ENCODE data around the gene NDUFV2. TPM values are rescaled to one million over a fixed set of nuclear protein-coding genes. Genes with fewer than 3 reads are reported as not detected.

Gene NDUFV2
- total RNA-seq, 5 donors from 2014 or later (not counting 1 experiment from before 2014, with no cell fraction given) = 148 to 201 (median 156) TPM

DNA sequence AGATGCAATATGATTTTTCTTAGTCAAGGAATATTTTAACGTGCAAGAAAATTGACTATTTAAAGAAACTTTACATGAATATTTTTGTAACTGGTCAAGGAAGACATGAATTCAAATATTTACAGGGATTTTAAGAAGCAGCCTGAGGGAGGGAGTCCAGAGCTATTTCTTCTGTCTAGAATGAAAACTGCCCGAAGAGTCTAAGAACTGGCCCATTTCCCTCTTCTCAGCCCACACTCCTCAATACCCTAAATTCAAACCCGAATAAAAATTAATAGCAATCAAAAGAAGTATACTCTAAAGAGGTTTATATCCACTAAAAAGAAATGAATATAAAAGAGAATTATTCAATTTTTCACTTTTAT, 6.5 kb upstream of the NDUFV2 start:
- no peak for ATAC-seq (replicated peaks in 1 of 4)
- Mint-ChIP-seq H3K36me3 (no peaks in the 10 kb centered on the region), H3K4me3 (peak overlapping the region; percentile 47 to 52 (median 49)), H3K9me3 (no peaks in the 10 kb centered on the region), H3K4me1 (peaks cover 53 to 66% (median 65%) of the 10 kb centered on the region in 3 donors), H3K27me3 (no peaks in the 10 kb centered on the region), H3K27ac (peak overlapping the region; percentile 95 to 97)
- ChIA-PET POLR2A (interaction anchor here (0.6 to 0.7 kb wide), 3 partner anchors 10 to 36 kb away, joined by 3 read pairs; no protein-coding TSS in a partner anchor), CTCF (interaction anchor here (0.7 to 1.2 kb wide), 4 partner anchors 42 to 93 kb away, joined by 3 to 5 read pairs (median 4); no protein-coding TSS in a partner anchor)
- no peaks in the 10 kb centered on the region for H3K36me3 ChIP-seq (ENCODE audit: control insufficient read depth in 2 of 2, extremely low read depth in 1 of 2, insufficient read depth in 1 of 2, low read length in 1 of 2)
- H3K27me3 ChIP-seq (replicated peaks in 1 of 2; ENCODE audit: control insufficient read depth in 2 of 2, extremely low read depth in 1 of 2, insufficient read depth in 2 of 2, low read length in 1 of 2) = no peaks in the 10 kb centered on the region
- peak overlapping the region; percentile 83 for H3K27ac ChIP-seq (ENCODE audit: low read length)
- WGBS (ENCODE audit: insufficient coverage) = no CpG with 5 or more reads among the region's 3 CpGs
- H3K4me1 ChIP-seq (ENCODE audit: control insufficient read depth in 1 of 2, extremely low read depth in 1 of 2, insufficient read depth in 2 of 2, low read length in 2 of 2) = peaks cover 16 to 30% of the 10 kb centered on the region in 2 experiments
- H3K4me3 ChIP-seq (ENCODE audit: control insufficient read depth in 1 of 2, extremely low read depth in 1 of 2, low read length in 1 of 2) = no peak overlapping the region
- no peak for DNase-seq
- H3K9me3 ChIP-seq = no peaks in the 10 kb centered on the region

DNA sequence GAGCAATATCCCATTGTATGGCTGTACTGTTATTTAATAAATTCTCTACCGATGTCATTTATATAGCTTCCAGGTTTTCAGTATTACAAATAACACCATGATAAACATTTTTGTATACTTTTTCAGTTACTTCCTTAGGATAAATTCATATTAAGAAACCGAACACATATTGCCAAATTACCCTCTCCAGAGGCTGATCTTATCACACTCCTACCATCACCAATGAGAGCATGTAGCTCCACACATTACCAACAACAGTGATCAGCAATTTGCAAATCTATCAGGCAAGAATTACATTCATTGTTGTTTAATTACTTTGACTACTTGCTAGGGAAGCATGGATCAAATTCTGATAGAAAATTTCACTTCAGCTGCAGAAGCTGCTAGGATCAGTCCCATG, 5.8 kb upstream of the NDUFV2 start:
- POLR2A ChIA-PET = interaction anchor here (0.5 to 0.7 kb wide), 5 partner anchors 11 to 54 kb away, joined by 3 read pairs; no protein-coding TSS in a partner anchor
- Mint-ChIP-seq H3K27ac (peak overlapping the region in 1 of 2 donors; percentile 37), H3K36me3 (no peaks in the 10 kb centered on the region)

GRCh38 chr18:9097349-9097748, 5.2 kb upstream of the NDUFV2 start:
- Histone ChIP-seq H3K27ac (ENCODE audit: low read length) (no peak overlapping the region), H3K27me3 (replicated peaks in 1 of 2; ENCODE audit: control insufficient read depth in 2 of 2, extremely low read depth in 1 of 2, insufficient read depth in 2 of 2, low read length in 1 of 2) (no peaks in the 10 kb centered on the region), H3K9me3 (no peaks in the 10 kb centered on the region), H3K36me3 (ENCODE audit: control insufficient read depth in 2 of 2, extremely low read depth in 1 of 2, insufficient read depth in 1 of 2, low read length in 1 of 2) (no peaks in the 10 kb centered on the region), H3K4me1 (ENCODE audit: control insufficient read depth in 1 of 2, extremely low read depth in 1 of 2, insufficient read depth in 2 of 2, low read length in 2 of 2) (peaks cover 20 to 29% of the 10 kb centered on the region in 2 experiments), H3K4me3 (ENCODE audit: control insufficient read depth in 1 of 2, extremely low read depth in 1 of 2, low read length in 1 of 2) (no peak overlapping the region)
- no CpG with 5 or more reads among the region's 2 CpGs for WGBS (ENCODE audit: insufficient coverage)
- no peaks in the 10 kb centered on the region for H3K9me3 Mint-ChIP-seq
- H3K4me1 Mint-ChIP-seq = peaks cover 50 to 63% (median 62%) of the 10 kb centered on the region in 3 donors
- ATAC-seq (replicated peaks in 1 of 4) (no peak), DNase-seq (no peak)
- peak overlapping the region in 1 of 2 donors; percentile 74 for H3K27ac Mint-ChIP-seq
- no peaks in the 10 kb centered on the region for H3K36me3 Mint-ChIP-seq
- CTCF ChIA-PET = interaction anchor here in 1 of 2 donors (0.9 kb wide), 1 partner anchor 14 kb away, joined by 3 read pairs; no protein-coding TSS in a partner anchor
- no peak overlapping the region for H3K4me3 Mint-ChIP-seq
- POLR2A ChIA-PET = interaction anchor here (0.5 to 0.7 kb wide), 3 partner anchors 12 to 145 kb away, joined by 3 to 4 read pairs (median 3); no protein-coding TSS in a partner anchor
- H3K27me3 Mint-ChIP-seq = no peaks in the 10 kb centered on the region

More for the DNA sequence above, 5.8 kb upstream of the NDUFV2 start:
- Histone ChIP-seq H3K4me3 (ENCODE audit: control insufficient read depth in 1 of 2, extremely low read depth in 1 of 2, low read length in 1 of 2) (no peak overlapping the region), H3K36me3 (ENCODE audit: control insufficient read depth in 2 of 2, extremely low read depth in 1 of 2, insufficient read depth in 1 of 2, low read length in 1 of 2) (no peaks in the 10 kb centered on the region), H3K4me1 (ENCODE audit: control insufficient read depth in 1 of 2, extremely low read depth in 1 of 2, insufficient read depth in 2 of 2, low read length in 2 of 2) (peaks cover 17 to 32% of the 10 kb centered on the region in 2 experiments), H3K27me3 (replicated peaks in 1 of 2; ENCODE audit: control insufficient read depth in 2 of 2, extremely low read depth in 1 of 2, insufficient read depth in 2 of 2, low read length in 1 of 2) (no peaks in the 10 kb centered on the region), H3K27ac (ENCODE audit: low read length) (no peak overlapping the region), H3K9me3 (no peaks in the 10 kb centered on the region)
- no peaks in the 10 kb centered on the region for H3K27me3 Mint-ChIP-seq
- ATAC-seq (replicated peaks in 1 of 4) = no peak
- no peaks in the 10 kb centered on the region for H3K9me3 Mint-ChIP-seq
- WGBS (ENCODE audit: insufficient coverage) = 100% methylated on average over 1 of the region's 2 CpGs
- CTCF ChIA-PET = interaction anchor here in 1 of 2 donors (0.9 to 1.2 kb wide), 2 partner anchors 13 to 93 kb away, joined by 3 read pairs; no protein-coding TSS in a partner anchor
- no peak overlapping the region for H3K4me3 Mint-ChIP-seq
- peaks cover 54 to 65% (median 63%) of the 10 kb centered on the region in 3 donors for H3K4me1 Mint-ChIP-seq
- no peak for DNase-seq

DNA sequence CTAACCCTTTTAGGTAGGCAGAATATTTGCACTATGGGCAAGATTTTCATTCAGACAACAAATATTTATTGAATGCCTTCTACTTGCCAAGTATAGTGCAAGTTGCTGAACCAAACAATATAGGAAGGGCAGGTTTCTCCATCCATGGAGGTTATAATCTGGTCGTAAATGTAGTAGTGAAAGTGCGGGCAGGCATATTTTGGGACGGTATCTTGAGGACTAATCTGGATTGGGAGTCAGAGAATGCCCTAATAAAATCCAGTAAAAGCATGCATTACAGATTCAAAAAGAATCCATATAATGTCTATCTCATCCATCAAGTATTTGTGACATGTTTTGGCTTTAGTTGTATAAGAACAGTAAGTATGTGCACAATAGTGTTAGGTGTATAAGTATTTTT, 1.7 kb upstream of the NDUFV2 start:
- Histone ChIP-seq H3K27ac (ENCODE audit: low read length) (no peak overlapping the region), H3K36me3 (ENCODE audit: control insufficient read depth in 2 of 2, extremely low read depth in 1 of 2, insufficient read depth in 1 of 2, low read length in 1 of 2) (no peaks in the 10 kb centered on the region), H3K9me3 (no peaks in the 10 kb centered on the region), H3K4me1 (ENCODE audit: control insufficient read depth in 1 of 2, extremely low read depth in 1 of 2, insufficient read depth in 2 of 2, low read length in 2 of 2) (peaks cover 13 to 24% of the 10 kb centered on the region in 2 experiments), H3K4me3 (ENCODE audit: control insufficient read depth in 1 of 2, extremely low read depth in 1 of 2, low read length in 1 of 2) (no peak overlapping the region), H3K27me3 (replicated peaks in 1 of 2; ENCODE audit: control insufficient read depth in 2 of 2, extremely low read depth in 1 of 2, insufficient read depth in 2 of 2, low read length in 1 of 2) (no peaks in the 10 kb centered on the region)
- Mint-ChIP-seq H3K9me3 (no peaks in the 10 kb centered on the region), H3K4me3 (peak overlapping the region; percentile 21 to 29 (median 29)), H3K36me3 (peaks cover 10% of the 10 kb centered on the region), H3K27me3 (no peaks in the 10 kb centered on the region), H3K4me1 (peaks cover 44 to 55% (median 53%) of the 10 kb centered on the region in 3 donors), H3K27ac (peak overlapping the region in 1 of 2 donors; percentile 14)
- no peak for DNase-seq
- no CpG with 5 or more reads among the region's 3 CpGs for WGBS (ENCODE audit: insufficient coverage)
- ATAC-seq (replicated peaks in 1 of 4) = no peak
- POLR2A ChIA-PET = interaction anchor here in 1 of 2 donors (0.5 to 1.4 kb wide), 3 partner anchors 9 to 18 kb away, joined by 3 to 6 read pairs (median 3); no protein-coding TSS in a partner anchor
- CTCF ChIA-PET = interaction anchor here (0.6 to 1.7 kb wide), 4 partner anchors 18 to 47 kb away, joined by 3 to 6 read pairs (median 6); no protein-coding TSS in a partner anchor

GRCh38 chr18:9101730-9102507, 580 bp upstream of the NDUFV2 start:
- H3K9me3 ChIP-seq = no peaks in the 10 kb centered on the region
- ChIA-PET POLR2A (interaction anchor here (0.6 to 1.7 kb wide), 11 partner anchors 11 to 106 kb away, joined by 3 to 12 read pairs (median 5); partner anchors contain the start of gene ANKRD12 (in 2 of the 2)), CTCF (interaction anchor here in 1 of 2 donors (0.7 to 1.7 kb wide), 6 partner anchors 12 to 46 kb away, joined by 3 to 6 read pairs (median 4); partner anchors contain the start of gene ANKRD12)
- Mint-ChIP-seq H3K27ac (peak overlapping the region; percentile 86 to 88), H3K27me3 (no peaks in the 10 kb centered on the region), H3K36me3 (peaks cover 13% of the 10 kb centered on the region), H3K4me1 (peaks cover 50 to 63% (median 58%) of the 10 kb centered on the region in 3 donors), H3K9me3 (no peaks in the 10 kb centered on the region), H3K4me3 (peak overlapping the region; percentile 91 to 92 (median 91))
- WGBS (ENCODE audit: insufficient coverage) = 0% methylated on average over 10 of the region's 17 CpGs
- DNase-seq (peak in 20 of 35 experiments; percentile 17 to 80 (median 35)), ATAC-seq (replicated peaks in 1 of 4) (peak; percentile 14 to 51 (median 22))
- no peaks in the 10 kb centered on the region for H3K27me3 ChIP-seq (replicated peaks in 1 of 2; ENCODE audit: control insufficient read depth in 2 of 2, extremely low read depth in 1 of 2, insufficient read depth in 2 of 2, low read length in 1 of 2)
- peak overlapping the region; percentile 70 to 74 for H3K4me3 ChIP-seq (ENCODE audit: control insufficient read depth in 1 of 2, extremely low read depth in 1 of 2, low read length in 1 of 2)
- H3K27ac ChIP-seq (ENCODE audit: low read length) = peak overlapping the region; percentile 75
- no peaks in the 10 kb centered on the region for H3K36me3 ChIP-seq (ENCODE audit: control insufficient read depth in 2 of 2, extremely low read depth in 1 of 2, insufficient read depth in 1 of 2, low read length in 1 of 2)
- H3K4me1 ChIP-seq (ENCODE audit: control insufficient read depth in 1 of 2, extremely low read depth in 1 of 2, insufficient read depth in 2 of 2, low read length in 2 of 2) = peaks cover 20 to 28% of the 10 kb centered on the region in 2 experiments

DNA sequence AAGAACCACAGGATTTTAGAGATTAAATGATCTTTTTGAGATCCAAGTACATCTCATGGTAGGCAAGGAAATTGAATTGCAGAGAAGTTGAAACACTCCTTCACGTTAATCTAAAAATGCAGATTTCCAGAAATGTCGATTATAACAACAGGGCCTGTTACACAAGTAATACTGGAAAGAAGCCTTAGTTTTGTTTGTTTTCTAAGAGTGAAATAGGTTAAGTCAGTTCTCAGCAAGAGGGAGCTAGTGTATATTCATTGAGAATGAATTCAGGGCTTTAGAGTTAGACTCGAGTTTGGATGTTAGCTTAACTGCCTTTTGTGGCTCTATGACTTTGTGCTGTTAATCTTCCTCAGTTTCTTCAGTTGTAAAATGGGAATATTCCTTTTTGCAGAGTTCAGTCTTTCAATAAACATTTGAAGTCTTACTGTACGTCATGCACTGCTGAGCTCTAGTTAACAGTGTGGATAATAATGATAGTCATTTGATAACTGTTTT, 926 bp downstream of the NDUFV2 start:
- H3K27me3 ChIP-seq (replicated peaks in 1 of 2; ENCODE audit: control insufficient read depth in 2 of 2, extremely low read depth in 1 of 2, insufficient read depth in 2 of 2, low read length in 1 of 2) = no peaks in the 10 kb centered on the region
- Mint-ChIP-seq H3K4me3 (peak overlapping the region; percentile 91 to 92 (median 91)), H3K9me3 (no peaks in the 10 kb centered on the region), H3K36me3 (peaks cover 17% of the 10 kb centered on the region), H3K27me3 (no peaks in the 10 kb centered on the region), H3K4me1 (peaks cover 62 to 72% (median 66%) of the 10 kb centered on the region in 3 donors), H3K27ac (peak overlapping the region; percentile 93 to 95)
- no peaks in the 10 kb centered on the region for H3K36me3 ChIP-seq (ENCODE audit: control insufficient read depth in 2 of 2, extremely low read depth in 1 of 2, insufficient read depth in 1 of 2, low read length in 1 of 2)
- WGBS (ENCODE audit: insufficient coverage) = no CpG with 5 or more reads among the region's 4 CpGs
- POLR2A ChIA-PET = interaction anchor here (0.5 to 1.2 kb wide), 9 partner anchors 10 to 232 kb away, joined by 3 to 6 read pairs (median 5); partner anchors contain the start of gene ANKRD12 (in 1 of the 2)
- H3K4me3 ChIP-seq (ENCODE audit: control insufficient read depth in 1 of 2, extremely low read depth in 1 of 2, low read length in 1 of 2) = peak overlapping the region; percentile 76 to 91
- peak in 1 of 35 experiments; percentile 55 for DNase-seq
- H3K27ac ChIP-seq (ENCODE audit: low read length) = peak overlapping the region; percentile 80
- peaks cover 22 to 42% of the 10 kb centered on the region in 2 experiments for H3K4me1 ChIP-seq (ENCODE audit: control insufficient read depth in 1 of 2, extremely low read depth in 1 of 2, insufficient read depth in 2 of 2, low read length in 2 of 2)
- H3K9me3 ChIP-seq = no peaks in the 10 kb centered on the region
- CTCF ChIA-PET = interaction anchor here (0.6 to 1.9 kb wide), 19 partner anchors 11 to 231 kb away, joined by 3 to 31 read pairs (median 4); partner anchors contain the start of genes TWSG1 (in 2 of the 2) and ANKRD12 (in 1 of the 2)
- no peak for ATAC-seq (replicated peaks in 1 of 4)

Data from T-cell (primary cell).